ENCODE results near the gene SSBP1.
"Not testable (repeated sequence)": the region's sequence is repeated elsewhere in the genome, so short reads cannot be mapped to it uniquely, and the experiment has no call there.

Gene SSBP1

GRCh38 chr7:141709318-141709717 lies 28.8 kb upstream of the SSBP1 start:
- no peak for DNase-seq (ENCODE audit: low read depth in 2 of 2)

GRCh38 chr7:141709749-141710148 lies 28.4 kb upstream of the SSBP1 start:
- no peak for DNase-seq (ENCODE audit: low read depth in 2 of 2)

DNA sequence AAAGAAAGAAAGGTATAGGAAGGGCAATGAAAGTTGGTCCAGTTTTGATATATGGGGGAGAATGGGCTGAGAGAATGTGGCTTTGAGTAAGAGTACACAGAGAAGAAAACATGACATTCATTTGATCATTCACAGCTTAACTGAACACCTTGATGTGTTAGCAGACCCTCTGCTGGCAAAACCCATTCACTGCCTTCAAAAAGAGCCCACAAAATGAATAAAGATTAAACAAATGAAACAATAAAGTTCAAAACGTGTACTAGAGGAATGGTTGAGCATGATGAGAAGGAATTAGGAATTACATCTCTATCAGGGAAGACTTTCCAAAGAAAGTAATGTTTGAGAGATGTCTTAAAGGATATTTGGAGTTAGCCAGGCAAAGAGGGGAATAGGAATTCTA lies 27.9 kb upstream of the SSBP1 start:
- no peak for DNase-seq (ENCODE audit: low read depth in 2 of 2)

GRCh38 chr7:141712603-141713255 lies 25.4 kb upstream of the SSBP1 start:
- no peak for DNase-seq (ENCODE audit: low read depth in 2 of 2)

DNA sequence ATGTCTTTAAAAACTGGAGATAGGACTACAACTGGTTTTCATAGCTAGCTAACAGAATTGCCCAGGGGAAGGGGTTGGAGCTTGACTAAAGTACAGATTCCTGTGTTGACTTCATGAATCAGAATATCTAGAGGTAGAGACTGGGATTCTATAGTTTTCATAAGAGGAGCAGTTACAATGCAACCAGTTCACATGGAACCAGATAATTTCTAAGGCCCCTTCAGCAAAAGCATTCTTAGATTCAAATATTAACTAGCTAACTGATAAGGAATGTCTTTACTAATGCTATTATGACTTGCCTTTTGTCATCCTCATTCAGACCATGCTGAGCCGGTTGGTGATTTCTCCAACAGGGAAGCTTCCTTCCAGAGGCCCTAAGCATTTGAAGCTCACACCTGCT lies 24.3 kb upstream of the SSBP1 start:
- no peak for DNase-seq (ENCODE audit: low read depth in 2 of 2)

DNA sequence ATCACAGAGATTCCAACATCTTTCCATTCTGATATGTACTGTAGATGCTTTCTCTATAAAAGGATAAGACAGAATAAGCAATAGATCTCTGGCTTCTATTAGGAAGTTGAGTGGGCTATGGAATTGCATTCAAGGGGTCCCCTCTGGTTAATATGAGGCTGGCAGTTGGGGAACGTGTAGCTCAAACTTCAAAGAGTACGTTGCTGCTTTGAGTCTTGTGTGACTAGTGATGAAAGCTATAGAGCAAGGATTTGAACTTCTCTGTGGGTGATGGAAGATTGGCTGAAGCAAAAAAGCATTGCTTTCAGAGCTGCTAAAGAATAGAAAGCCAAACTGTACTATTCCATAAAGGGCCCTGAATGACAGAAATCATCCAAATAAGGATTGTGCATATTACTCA lies 23.6 kb upstream of the SSBP1 start:
- no peak for DNase-seq (ENCODE audit: low read depth in 2 of 2)

GRCh38 chr7:141715018-141715417 lies 23.1 kb upstream of the SSBP1 start:
- DNase-seq (ENCODE audit: low read depth in 2 of 2) = no peak

- no peak for DNase-seq (ENCODE audit: low read depth in 2 of 2)
These were observed 22.1 kb upstream of the SSBP1 start for GRCh38 chr7:141715794-141716689.

DNA sequence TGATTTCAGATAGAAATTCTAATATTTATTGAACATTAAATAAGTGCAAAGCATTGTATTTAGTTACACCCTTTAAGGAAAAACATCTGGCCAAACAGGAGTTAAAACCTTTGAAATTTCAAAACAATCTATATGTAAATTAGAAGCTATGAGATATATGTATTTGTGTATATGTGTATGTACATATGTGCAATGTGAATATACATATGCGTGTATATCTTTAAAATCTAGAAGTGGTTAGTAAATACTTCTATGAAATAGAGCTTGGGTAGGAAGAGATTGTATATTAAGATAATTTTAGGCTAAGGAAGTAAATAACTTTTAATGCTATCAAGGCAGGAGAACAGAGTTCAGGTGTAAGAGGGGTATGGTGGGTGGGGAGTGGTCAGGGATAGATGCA lies 20.7 kb upstream of the SSBP1 start:
- DNase-seq (ENCODE audit: low read depth in 2 of 2) = no peak

GRCh38 chr7:141722529-141722928 lies 15.6 kb upstream of the SSBP1 start:
- no peak for DNase-seq (ENCODE audit: low read depth in 2 of 2)

DNA sequence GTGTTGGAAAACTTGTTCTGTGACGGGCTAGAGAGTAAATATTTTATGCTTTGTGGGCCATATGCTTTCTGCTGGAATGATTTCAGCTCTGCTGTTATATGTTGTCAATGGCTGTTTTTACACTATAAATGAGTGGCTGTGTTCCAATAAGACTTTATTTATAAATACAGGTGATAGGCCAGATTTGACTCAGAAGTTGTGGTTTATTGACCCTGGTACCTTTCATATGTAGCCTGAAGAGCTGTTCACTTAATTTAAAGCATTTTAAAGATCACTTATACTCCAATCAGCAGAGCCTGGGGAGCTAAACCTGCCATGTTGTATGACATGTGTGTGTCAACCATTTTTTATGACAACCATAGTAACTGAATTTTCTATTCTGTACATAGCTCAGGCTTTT lies 9.1 kb upstream of the SSBP1 start:
- DNase-seq (ENCODE audit: low read depth in 2 of 2) = no peak

DNA sequence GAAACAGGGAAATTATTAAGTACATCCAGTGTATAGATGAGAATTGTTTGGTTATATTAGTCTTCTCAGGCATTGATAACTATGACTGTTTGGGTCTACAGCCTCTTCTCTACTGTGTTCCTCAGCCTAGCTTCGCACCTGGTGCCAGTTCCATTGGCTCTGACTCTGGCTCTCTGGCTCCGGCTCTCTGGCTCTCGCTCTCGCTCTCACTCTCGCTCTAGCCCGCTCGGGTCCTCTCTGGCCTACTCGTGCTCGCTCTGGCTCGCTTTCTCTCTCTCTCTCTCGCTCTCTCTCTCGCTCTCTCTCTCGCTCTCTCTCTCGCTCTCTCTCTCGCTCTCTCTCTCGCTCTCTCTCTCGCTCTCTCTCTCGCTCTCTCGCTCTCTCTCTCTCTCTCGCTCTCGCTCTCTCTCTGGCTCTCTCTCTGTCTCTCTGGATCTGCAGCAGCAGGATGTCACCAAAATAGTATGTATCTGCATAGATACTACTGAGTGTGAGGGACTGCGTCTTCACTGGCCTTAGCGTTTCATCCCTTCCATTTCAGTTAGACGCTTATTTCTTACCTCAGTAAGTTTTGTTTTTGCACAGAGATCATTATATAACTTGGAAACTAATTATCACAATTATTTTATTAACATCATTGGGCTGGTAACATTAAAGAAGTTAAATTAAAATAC lies 6.5 kb upstream of the SSBP1 start:
- no peak for DNase-seq (ENCODE audit: low read depth in 2 of 2)

DNA sequence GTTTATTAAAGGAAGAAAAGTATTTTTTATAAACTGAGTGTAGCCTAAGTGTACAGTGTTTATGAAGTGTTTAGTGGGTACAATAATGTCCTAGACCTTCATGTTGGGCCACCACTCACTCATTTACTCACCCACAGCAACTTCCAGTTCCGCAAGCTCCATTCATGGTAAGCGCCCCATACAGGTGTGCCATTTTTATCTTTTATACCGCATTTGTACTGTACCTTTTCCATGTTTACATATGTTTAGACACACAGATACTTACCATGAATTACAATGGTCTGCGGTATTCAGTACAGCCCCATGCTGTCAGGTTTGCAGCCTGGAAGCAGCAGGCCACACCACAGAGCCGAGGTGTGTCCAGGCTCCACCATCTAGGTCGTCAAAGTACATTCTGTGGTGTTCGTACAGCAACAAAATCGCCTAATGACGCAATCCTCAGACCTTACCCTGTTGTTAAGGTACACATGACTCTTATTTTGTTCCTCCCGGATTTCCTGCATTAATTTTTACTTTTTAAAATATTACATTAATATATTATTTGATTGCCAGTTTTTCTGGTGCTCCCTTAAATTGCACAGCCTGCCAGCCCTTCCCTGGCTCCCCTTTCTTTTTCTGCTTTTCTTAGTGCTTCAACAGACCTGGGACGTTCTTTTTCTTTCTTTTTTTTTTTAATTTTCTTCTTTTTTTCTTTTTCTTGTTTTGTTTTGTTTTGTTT lies 881 bp upstream of the SSBP1 start:
- no peak for DNase-seq (ENCODE audit: low read depth in 2 of 2)

GRCh38 chr7:141738592-141739013 lies 445 bp downstream of the SSBP1 start:
- DNase-seq (ENCODE audit: low read depth in 2 of 2) = no peak

GRCh38 chr7:141739250-141739649 lies 1.1 kb downstream of the SSBP1 start:
- no peak for DNase-seq (ENCODE audit: low read depth in 2 of 2)

- DNase-seq (ENCODE audit: low read depth in 2 of 2) = no peak
These were observed 4.1 kb downstream of the SSBP1 start for GRCh38 chr7:141742229-141742628.

GRCh38 chr7:141744131-141744530 lies 6.0 kb downstream of the SSBP1 start:
- no peak for DNase-seq (ENCODE audit: low read depth in 2 of 2)

DNA sequence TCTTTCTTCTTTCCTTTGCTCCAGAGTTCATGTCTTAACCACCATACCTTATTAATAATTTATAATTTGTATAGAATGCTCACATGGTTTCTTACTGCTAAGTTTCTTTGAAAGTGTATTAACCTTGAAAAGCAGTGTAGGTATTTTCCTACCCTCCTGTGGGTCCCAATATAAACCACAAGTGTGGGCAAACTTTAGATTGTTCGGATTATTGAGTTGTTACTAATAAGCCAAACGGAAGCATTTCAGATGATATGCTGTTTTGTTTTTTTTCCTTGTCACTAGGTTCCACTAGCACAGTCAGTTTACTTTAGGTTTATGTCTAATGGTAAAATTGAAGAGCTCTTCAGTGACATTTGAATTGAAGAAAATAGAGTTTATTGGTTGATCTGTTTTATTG lies 10.2 kb downstream of the SSBP1 start:
- no peak for DNase-seq (ENCODE audit: low read depth in 2 of 2)

DNA sequence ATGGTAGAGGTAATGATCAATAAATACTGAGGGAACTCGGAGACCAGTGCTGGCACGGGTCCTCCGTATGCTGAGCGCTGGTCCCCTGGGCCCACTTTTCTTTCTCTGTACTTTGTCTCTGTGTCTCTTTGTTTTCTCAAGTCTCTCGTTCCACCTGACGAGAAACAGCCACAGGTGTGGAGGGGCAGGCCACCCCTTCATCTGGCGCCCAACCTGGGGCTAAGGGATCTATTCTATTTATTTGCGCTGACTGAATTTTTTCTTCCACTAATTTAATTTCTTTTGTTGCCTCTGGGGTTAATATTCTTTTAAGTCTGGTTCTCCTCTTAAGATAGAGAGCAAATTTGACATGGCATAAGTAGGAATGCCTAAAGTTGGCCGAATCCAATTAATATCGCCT lies 13.7 kb downstream of the SSBP1 start:
- DNase-seq (ENCODE audit: low read depth in 2 of 2) = not testable (repeated sequence)

GRCh38 chr7:141752634-141753033 lies 14.5 kb downstream of the SSBP1 start:
- DNase-seq (ENCODE audit: low read depth in 2 of 2) = no peak

GRCh38 chr7:141754939-141755338 lies 16.8 kb downstream of the SSBP1 start:
- no peak for DNase-seq (ENCODE audit: low read depth in 2 of 2)

- DNase-seq (ENCODE audit: low read depth in 2 of 2) = no peak
These were observed 25.6 kb downstream of the SSBP1 start, which contains the start of gene TAS2R3 for GRCh38 chr7:141763797-141764196. TAS2R3 (plus strand) TSS chr7:141764097; CDS start chr7:141764159, 62 bp downstream.
